Dermis blood vessel endothelial cell (primary cell): ENCODE measurements around the gene ILRUN. TPM values are rescaled to one million over a fixed set of nuclear protein-coding genes. Genes with fewer than 3 reads are reported as not detected.
"Not testable (repeated sequence)": the region's sequence is repeated elsewhere in the genome, so short reads cannot be mapped to it uniquely, and the experiment has no call there.

Experiments
- DNase-seq: peaks from one replicate; pipeline ENCODE4 v3.0.0; 2010
- total RNA-seq: library from RNA; depleted of rRNA; stranded (reverse); fragments of >200 nt; gene quantifications from 2 replicates; pipeline ENCODE4 v1.2.3, GENCODE V29; 2014

The ILRUN gene
- total RNA-seq, 1 donor from 2014 or later: 50.9 TPM

DNA sequence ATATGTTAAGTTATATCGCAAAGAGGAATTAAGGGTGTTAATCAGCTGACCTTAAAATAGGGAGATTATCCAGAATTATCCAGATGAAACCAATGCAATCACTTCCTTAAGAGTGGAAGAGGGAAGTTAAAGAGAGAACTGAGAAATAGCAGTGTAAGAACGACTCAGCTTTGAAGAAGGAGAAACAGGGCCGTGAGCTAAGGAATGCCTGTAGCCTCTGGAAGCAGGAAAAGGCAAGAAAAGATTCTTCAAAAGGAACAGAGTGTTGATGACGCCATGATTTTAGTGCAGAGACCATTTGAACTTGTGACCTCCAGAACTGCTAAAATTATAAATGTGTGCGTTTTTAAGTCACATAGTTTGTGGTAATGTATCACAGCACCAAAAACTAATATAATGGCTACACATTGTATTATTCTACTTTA lies 32.7 kb downstream of the ILRUN start:
- peak; percentile 10 for DNase-seq

DNA sequence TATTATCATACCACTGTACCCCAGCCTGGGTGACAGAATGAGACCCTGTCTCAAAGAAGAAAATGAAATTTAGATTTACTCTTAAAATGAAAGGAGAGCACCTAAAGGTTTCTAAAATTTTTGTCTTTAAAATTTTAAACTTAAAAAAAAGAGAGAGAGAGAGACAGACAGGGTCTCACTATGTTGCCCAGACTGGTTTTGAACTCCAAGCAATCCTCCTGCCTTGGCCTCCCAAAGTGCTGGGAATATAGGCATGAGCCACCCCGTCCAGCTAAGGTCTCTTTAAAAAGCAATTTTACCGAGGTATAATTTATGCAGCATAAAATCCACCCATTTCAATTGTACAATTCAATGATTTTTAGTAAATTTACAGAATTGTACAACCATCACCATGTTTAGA lies 33.2 kb downstream of the ILRUN start:
- DNase-seq: no peak

DNA sequence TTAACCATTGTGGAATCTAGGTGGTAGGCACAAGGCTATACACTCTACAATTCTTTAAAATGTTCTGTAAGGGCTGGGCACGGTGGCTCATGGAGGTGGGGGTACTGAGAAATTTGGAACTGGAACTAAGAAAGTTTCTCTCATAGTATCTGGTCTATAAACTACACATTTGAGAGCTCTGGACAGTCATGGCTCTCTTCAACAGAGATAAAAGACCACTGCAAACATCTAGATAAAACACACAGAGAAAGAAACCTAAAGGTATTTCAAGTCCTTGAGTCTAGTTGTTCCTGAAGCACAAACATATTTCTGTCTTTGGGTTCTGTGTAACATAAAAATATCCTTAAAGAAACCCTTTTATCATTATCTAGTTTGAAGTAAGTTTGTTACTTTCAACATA lies 35.2 kb downstream of the ILRUN start:
- DNase-seq: no peak

DNA sequence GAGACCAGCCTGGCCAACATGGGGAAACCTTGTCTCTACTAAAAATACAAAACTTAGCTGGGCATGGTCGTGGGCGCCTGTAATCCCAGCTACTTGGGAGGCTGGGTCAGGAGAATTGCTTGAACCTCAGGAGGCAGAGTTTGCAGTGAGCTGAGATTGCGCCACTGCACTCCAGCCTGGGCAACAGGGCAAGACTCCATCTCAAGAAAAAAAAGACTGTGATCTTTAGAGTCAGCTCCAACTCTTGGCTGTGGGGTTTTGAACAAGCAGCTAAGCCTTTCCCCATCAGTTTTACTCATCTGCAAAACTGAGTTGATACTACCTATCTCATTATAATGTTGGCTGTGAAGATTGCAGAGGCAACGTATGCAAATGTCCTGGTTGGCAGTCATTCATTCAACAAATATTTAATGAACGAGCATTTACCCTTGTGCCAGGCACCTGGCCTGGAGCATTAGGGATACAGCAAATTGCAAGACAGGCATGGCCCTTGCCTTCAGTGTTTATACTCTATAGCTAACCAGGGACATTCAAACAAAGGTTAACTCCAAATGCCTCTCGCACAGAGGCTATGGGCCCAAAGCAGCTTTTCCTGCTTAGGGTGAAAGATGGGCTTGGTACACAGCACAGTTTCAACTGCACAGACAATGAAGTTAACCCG lies 37.8 kb downstream of the ILRUN start:
- DNase-seq: no peak

DNA sequence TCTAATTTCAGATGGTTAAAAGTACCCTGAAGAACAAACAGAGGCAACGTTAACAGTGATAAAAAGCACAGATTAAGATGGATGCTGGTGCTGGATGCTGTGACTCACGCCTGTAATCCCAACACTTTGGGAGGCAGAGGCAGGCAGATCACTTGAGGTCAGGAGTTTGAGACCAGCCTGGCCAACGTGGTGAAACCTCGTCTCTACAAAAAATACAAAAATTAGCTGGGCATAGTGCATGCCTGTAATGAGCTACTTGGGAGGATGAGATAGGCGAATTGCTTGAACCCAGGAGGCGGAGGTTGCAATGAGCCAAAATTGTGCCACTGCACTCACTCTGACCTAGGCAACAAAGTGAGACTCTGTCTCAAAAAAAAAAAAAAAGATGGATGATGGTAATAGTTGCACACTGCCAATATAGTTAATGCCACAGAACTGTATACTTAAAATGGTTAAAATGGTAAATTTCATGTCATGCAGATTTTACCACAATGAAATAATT lies 38.5 kb downstream of the ILRUN start:
- DNase-seq: peak; percentile 43

DNA sequence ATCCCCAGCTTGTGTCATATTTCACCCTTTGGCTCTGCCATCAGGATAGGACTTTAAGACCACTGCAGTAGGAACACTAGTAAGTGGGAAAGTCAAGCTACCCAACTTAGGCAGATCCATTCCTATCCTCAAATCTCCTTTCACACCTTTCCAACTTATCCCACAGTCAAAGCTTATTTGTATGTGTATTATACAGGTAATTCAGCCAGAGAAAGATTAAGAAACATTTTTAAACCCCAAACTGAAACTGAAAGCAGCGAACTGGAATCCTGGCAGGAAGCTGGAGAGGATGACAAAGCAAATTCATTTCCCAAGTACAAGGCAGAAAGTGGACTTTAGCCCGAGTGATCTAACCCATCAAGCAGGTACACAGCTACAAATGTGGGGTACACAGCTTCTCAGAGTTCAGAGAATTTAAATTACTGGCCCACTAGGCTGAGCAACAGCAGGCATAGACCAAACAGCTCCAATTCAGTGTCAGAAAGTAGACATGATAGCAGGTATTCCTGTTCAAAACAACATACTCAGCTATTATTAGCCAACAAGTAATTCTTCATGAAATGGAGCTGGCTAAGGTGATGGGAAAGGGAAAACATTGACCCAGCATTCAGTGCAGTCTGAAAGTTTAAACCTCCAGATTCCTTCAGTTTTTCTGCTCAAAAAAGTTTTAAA lies 39.1 kb downstream of the ILRUN start:
- DNase-seq: peak; percentile 87

DNA sequence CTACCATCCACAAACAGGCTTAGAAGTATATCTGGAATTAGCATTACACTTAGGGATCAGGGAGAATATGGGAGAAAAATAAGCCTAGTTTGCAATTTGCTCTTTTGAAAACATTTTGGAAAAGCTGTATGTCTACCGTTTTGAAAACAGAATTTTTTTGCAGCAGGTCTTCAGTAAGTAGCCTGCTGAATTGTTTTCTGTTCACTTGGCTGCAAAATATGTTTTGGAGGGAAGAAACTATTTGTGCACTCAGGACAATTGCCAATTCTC lies 39.6 kb downstream of the ILRUN start:
- DNase-seq: no peak

DNA sequence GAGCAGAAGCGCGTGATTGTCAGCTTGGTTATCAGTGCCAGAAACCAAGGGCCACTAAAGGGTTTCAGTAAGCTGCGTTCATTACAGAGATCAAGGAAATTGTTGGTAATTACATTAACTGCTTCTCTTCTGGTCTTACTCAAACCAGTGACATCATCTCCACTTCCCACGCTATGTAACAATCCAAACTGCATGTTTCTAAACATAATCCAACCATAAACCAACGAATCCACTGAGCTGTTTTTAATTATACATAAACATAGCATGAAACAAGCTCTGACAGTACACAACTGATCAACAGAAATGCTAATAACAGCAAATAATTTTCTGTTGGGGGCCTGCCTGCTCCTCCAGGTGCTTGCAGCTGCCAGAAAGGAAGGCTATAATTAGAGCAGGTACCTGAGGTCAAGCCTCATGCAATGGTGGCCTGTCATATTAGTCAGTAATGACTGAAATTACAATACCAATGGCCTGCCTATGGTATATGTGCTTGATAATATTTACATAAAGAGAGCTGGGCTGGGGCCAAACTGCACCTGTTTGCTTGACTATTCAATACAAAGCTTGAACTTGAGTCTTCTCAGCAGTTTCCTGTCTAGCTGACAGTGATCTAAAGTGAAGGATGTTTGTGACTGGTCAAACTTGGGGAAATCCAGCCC lies 40.1 kb downstream of the ILRUN start:
- DNase-seq: peak; percentile 70

DNA sequence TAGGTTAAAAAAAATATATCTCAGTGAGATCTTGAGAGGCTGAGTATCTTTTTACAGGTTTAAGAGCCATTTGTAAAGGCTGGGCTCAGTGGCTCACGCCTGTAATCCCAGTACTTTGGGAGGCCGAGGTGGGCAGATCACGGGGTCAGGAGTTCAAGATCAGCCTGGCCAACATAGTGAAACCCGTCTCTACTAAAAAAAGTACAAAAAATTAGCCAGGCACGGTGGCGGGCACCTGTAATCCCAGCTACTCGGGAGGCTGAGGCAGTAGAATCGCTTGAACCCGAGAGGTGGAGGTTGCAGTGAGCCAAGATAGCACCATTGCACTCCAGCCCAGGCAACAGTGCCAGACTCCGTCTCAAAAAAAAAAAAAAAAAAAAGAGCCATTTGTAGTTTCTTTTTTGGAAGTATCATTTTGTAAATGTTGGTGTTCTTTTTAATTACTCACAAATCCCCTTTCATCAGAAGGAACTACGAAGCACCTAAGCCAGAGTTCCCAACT lies 40.6 kb downstream of the ILRUN start:
- DNase-seq: not testable (repeated sequence)

DNA sequence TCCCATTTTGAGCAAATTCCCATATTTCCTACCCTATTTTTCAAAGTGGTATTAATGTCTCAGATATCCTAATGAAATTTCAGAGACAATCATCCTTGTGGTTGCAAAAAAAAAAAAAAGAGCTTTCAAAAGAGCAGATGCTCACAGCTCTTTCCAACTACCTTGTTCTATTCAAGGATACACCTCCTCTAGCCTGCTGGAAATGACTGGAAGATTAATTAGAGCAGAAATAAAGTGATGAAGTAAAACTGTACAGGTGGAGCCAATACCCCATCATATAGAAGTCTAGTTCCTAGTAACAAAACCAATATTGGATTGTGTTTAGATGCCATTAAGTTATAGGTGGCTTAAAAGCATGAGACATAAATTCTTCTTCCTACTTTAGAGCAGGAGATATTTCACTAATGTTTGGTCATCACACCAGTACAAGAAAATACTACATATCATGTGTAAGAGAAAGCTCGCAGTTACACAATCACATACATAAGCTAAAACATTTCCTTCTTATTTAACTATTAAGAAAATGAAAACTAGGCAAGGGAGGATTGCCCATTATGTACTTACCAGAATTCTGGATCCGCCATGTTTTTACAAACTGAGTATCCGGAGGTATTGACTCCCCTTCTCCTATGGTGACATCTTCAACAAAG lies 42.4 kb downstream of the ILRUN start:
- no peak for DNase-seq

DNA sequence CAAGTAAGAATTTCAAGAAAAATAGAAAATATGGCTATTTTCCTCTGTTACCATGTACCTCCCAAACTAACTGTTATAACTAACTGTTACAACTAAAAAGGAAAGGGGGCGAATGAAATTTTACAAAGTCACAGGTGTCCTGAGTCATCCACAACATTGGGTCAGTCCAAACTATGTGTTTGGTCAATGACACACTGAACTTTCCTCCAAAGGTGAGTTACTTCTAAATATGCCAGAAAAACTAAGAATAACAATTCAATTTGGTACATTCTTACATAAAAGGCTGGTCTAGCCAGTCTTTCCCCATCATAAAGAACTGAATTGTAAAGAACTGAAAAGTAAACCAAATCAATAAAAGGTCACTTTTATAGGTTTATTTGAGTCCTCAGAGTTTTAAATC lies 44.3 kb downstream of the ILRUN start:
- no peak for DNase-seq

DNA sequence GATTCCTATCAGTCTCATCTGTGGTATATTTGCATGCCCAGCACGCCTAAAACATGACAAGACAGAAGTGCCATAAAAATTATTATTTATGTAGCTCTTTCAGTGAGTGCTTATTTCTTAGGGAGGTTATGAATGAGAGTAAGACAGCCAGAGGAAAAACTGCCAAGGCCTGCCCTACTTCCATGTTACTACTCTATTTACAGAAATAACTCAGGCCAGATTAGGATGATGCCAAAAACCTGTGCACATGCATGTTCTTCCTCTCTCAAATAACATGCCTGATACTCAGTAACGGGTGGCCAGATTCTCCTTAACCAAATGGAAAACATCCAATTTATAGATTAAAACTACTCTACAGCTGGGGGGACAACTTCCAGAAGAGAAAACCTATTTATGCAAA lies 45.7 kb downstream of the ILRUN start:
- no peak for DNase-seq

DNA sequence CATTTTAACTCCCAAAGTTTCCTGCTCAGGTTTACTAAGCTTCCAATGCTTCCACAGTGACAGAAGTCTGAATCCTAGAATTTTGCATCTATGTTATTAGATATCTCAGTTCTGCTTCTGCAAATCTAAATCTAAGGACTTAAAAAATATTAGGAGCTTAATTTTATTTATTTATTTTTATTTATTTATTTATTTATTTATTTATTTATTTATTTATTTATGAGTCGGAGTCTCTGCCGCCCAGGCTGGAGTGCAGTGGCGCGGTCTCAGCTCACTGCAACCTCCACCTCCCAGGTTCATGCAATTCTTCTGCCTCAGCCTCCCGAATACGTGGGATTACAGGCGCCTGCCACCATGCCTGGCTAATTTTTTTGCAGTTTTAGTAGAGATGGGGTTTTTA lies 46.3 kb downstream of the ILRUN start:
- DNase-seq: not testable (repeated sequence)

DNA sequence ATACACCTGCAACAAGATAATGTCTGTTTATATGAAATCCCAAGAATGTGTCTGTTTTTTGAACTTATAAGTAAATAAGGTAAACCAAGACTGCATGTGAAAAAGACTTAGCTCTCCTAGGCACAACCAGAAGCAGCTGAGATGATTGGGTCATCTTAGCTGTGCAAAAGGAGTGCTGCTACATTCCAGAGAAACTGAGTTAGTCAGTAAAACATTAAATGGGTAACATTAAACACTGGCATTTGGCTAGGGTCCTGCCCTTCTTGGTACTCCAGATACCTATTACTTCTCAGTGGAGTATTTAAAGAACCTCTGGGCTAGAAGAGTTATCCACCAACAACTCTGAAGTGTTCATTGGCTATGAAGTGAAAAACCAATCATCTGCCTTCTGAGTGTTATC lies 47.8 kb downstream of the ILRUN start:
- DNase-seq: no peak

Other genes starting within 250 kb of the ILRUN start
- gene PACSIN1, start 230.7 kb downstream of the ILRUN start, total RNA-seq: not detected in 2 replicates
- under 0.01 TPM in 1 of 2 replicates, not detected in the other for gene SPDEF, start 140.4 kb downstream of the ILRUN start, total RNA-seq
- gene SNRPC, start 60.7 kb upstream of the ILRUN start, total RNA-seq: 37.8 and 45.0 TPM in 2 replicates
- gene BLTP3A, start 95.3 kb upstream of the ILRUN start, total RNA-seq: 9.7 and 20.2 TPM in 2 replicates
- 36.8 and 47.1 TPM in 2 replicates for gene TAF11, start 191.3 kb upstream of the ILRUN start, total RNA-seq
- gene ANKS1A, start 192.5 kb upstream of the ILRUN start, total RNA-seq: 53.6 and 75.7 TPM in 2 replicates